ENCODE data around the gene CRIP2.

CRIP2 gene

GRCh38 chr14:105445901-105446845 is 28.4 kb upstream of the CRIP2 start:
- no peak overlapping the region for H3K4me3 ChIP-seq (ENCODE audit: low read length)
- no peak overlapping the region for H3K4me2 ChIP-seq (ENCODE audit: low read length)
- H3K9me3 ChIP-seq (replicated peaks; ENCODE audit: low read length), result no peaks in the 10 kb centered on the region
- H3K36me3 ChIP-seq (ENCODE audit: insufficient read depth, low read length), result peaks cover 46% of the 10 kb centered on the region
- H3K4me1 ChIP-seq (ENCODE audit: control insufficient read depth, insufficient read depth, low read length), result no peaks in the 10 kb centered on the region
- H3K9ac ChIP-seq (ENCODE audit: low read depth, low read length), result no peak overlapping the region
- H3K27me3 ChIP-seq (ENCODE audit: control insufficient read depth, insufficient read depth, low read length), result no peaks in the 10 kb centered on the region

DNA sequence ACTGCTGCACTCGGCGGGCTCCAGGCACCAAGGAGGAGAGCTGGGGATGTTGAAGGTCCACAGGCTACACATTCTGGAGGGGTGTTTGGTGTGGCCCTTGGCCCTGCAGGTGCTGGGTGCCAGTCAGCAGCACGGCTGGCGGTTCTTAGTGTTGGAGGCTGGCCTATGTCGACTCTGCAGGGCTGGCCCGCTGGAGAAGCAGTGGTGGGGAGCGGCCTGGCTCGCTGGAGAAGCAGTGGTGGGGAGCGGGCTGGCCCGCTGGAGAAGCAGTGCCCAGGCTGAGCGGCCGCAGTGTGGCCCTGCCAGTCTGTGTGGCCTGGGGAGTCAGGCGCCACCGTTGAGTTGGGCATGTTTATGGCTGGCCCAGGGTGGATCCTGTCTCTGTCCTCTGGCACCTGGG is 27.6 kb upstream of the CRIP2 start:
- no peak overlapping the region for H3K9ac ChIP-seq (ENCODE audit: low read depth, low read length)
- H3K27me3 ChIP-seq (ENCODE audit: control insufficient read depth, insufficient read depth, low read length), result no peaks in the 10 kb centered on the region
- no peak overlapping the region for H3K4me2 ChIP-seq (ENCODE audit: low read length)

DNA sequence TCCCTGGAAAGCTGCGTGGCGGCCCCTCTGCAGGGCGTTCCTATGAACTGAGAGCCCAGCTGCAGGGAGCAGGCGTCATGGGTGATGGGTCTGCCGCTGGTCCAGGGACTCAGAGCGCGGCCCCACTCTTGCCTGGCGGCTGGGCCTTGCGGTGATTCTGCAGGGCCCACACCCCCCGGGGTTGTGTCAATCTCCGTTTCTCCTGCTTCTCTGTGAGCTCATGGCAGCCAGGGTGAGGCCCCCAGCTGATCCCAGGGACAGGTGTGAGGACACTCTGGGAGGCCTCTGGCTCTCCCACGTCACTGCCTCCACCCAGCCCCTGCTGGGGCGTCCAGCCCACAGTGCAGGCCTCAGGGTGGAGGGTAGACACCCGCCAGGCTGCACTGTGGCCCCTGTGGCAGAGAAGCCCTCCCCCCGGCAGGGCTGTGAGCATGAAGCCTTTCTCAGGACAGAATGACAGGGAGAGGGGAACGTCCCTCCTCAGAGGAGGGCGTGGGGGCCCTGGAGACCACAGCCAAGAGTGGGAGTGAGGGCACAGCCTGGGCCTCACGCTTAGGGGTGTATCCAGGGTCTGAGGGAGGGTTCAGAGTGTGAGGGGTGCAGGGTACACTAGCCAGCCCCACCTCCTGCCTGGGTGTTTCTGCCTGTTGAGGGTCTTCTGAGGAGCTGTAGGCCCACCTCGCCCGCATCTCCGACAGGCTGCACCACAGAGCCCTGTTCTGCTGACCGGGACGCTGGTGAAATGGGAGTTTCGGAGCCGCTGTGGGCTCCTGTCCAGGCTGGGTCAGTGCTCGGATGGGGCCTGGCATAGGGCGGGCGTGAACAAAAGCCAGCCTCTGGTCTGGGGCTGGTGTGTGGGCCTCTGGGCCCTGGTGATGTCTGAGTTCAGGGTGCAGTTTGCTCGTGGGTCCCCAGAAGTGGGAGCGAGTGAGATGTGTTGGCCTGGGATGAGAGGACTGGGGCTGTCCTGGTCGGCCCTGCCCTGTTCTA is 26.7 kb upstream of the CRIP2 start:
- Histone ChIP-seq H3K27me3 (ENCODE audit: control insufficient read depth, insufficient read depth, low read length) (no peaks in the 10 kb centered on the region), H3K9me3 (replicated peaks; ENCODE audit: low read length) (no peaks in the 10 kb centered on the region), H3K36me3 (ENCODE audit: insufficient read depth, low read length) (peaks cover 48% of the 10 kb centered on the region), H3K4me1 (ENCODE audit: control insufficient read depth, insufficient read depth, low read length) (no peaks in the 10 kb centered on the region), H3K4me2 (ENCODE audit: low read length) (no peak overlapping the region), H3K9ac (ENCODE audit: low read depth, low read length) (peak overlapping the region; percentile 57), H3K4me3 (ENCODE audit: low read length) (no peak overlapping the region)

More for the DNA sequence above, 27.6 kb upstream of the CRIP2 start:
- Histone ChIP-seq H3K36me3 (ENCODE audit: insufficient read depth, low read length) (peaks cover 48% of the 10 kb centered on the region), H3K4me1 (ENCODE audit: control insufficient read depth, insufficient read depth, low read length) (no peaks in the 10 kb centered on the region), H3K9me3 (replicated peaks; ENCODE audit: low read length) (no peaks in the 10 kb centered on the region), H3K4me3 (ENCODE audit: low read length) (no peak overlapping the region)

DNA sequence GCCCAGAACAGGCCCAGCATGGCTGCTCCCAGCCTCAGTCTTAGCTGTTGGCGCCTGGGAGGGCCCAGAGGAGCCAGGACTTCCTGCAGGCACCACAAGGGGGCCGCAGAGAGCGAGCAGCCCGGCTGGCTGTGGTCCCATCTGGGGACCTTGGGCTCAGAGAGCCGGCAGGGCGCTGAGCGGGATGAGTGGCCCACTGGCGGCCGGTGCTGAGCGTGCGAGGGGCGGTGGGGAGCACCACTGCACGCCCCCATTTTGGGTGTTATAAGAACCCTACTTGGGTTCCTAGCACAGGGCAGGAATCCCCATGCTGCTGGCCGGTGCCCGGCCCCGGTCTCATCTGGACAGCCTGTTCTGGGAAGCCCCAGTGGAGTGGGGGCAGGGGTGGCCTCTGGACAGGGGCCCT is 25.9 kb upstream of the CRIP2 start:
- peaks cover 49% of the 10 kb centered on the region for H3K36me3 ChIP-seq (ENCODE audit: insufficient read depth, low read length)
- H3K4me3 ChIP-seq (ENCODE audit: low read length), result no peak overlapping the region
- peak overlapping the region; percentile 57 for H3K9ac ChIP-seq (ENCODE audit: low read depth, low read length)
- no peaks in the 10 kb centered on the region for H3K9me3 ChIP-seq (replicated peaks; ENCODE audit: low read length)
- peak overlapping the region; percentile 45 for H3K4me2 ChIP-seq (ENCODE audit: low read length)
- H3K4me1 ChIP-seq (ENCODE audit: control insufficient read depth, insufficient read depth, low read length), result no peaks in the 10 kb centered on the region
- H3K27me3 ChIP-seq (ENCODE audit: control insufficient read depth, insufficient read depth, low read length), result no peaks in the 10 kb centered on the region

DNA sequence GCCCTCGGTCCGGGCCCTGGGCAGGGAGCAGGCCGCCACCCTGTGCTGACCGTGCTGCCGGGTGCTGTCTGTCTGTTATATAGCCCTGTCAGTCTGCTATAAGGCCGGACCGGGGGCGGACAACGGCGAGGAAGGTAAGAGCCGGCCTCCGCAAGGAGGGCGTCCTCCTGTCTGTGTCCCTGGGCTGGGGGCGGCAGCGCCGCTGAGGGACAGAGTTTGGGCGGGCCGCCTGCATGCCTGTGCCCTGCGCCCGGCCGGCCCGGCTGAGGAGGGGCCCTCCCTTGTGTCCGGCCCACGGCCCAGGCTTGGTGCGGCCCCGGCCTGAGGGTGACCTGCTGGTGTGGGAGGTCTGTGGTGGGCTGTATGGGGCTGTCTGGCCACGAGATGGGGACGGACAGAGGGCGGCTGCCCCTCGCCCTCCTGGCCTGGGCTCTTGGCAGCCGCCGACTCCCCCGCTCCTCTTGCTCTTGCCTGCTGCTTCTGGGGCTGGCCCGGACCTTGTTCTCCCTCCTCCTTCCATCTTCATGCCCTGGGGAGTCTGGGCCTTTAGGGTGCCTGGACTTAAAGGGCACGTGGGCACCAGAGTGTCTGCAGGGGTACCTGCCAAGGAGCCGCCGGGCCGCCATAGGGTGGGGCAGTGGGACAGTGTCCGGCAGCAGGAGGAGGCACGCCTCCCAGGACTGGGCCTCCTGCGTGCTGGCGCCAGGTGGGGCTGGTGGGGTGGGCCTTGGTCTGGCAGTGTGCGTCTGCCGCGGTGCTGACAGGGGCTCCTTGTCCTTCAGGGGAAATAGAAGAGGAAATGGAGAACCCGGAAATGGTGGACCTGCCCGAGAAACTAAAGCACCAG is 25.1 kb upstream of the CRIP2 start:
- H3K27me3 ChIP-seq (ENCODE audit: control insufficient read depth, insufficient read depth, low read length), result no peaks in the 10 kb centered on the region
- no peaks in the 10 kb centered on the region for H3K9me3 ChIP-seq (replicated peaks; ENCODE audit: low read length)
- no peak overlapping the region for H3K4me2 ChIP-seq (ENCODE audit: low read length)
- H3K4me1 ChIP-seq (ENCODE audit: control insufficient read depth, insufficient read depth, low read length), result no peaks in the 10 kb centered on the region
- H3K4me3 ChIP-seq (ENCODE audit: low read length), result no peak overlapping the region
- no peak overlapping the region for H3K9ac ChIP-seq (ENCODE audit: low read depth, low read length)
- peaks cover 56% of the 10 kb centered on the region for H3K36me3 ChIP-seq (ENCODE audit: insufficient read depth, low read length)

DNA sequence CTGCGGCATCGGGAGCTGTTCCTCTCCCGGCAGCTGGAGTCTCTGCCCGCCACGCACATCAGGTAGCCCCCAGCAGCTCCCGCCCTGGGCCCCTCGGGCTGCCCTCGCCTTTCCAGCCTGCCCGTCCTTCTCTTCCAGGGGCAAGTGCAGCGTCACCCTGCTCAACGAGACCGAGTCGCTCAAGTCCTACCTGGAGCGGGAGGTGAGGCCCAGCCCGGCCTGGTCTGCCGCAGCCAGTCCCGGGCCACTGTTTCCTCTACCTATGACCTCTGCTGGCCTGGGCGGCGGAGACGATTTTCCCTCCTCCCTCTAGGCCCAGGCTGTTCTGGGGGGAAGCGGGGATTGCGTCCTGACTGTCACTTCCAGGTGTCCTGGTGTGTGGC is 24.5 kb upstream of the CRIP2 start:
- no peak overlapping the region for H3K4me2 ChIP-seq (ENCODE audit: low read length)
- H3K4me3 ChIP-seq (ENCODE audit: low read length), result no peak overlapping the region
- peaks cover 56% of the 10 kb centered on the region for H3K36me3 ChIP-seq (ENCODE audit: insufficient read depth, low read length)
- H3K9ac ChIP-seq (ENCODE audit: low read depth, low read length), result no peak overlapping the region
- no peaks in the 10 kb centered on the region for H3K9me3 ChIP-seq (replicated peaks; ENCODE audit: low read length)
- no peaks in the 10 kb centered on the region for H3K4me1 ChIP-seq (ENCODE audit: control insufficient read depth, insufficient read depth, low read length)
- no peaks in the 10 kb centered on the region for H3K27me3 ChIP-seq (ENCODE audit: control insufficient read depth, insufficient read depth, low read length)

GRCh38 chr14:105450864-105451720 is 23.5 kb upstream of the CRIP2 start:
- Histone ChIP-seq H3K4me2 (ENCODE audit: low read length) (no peak overlapping the region), H3K27me3 (ENCODE audit: control insufficient read depth, insufficient read depth, low read length) (no peaks in the 10 kb centered on the region), H3K9ac (ENCODE audit: low read depth, low read length) (no peak overlapping the region), H3K4me1 (ENCODE audit: control insufficient read depth, insufficient read depth, low read length) (no peaks in the 10 kb centered on the region), H3K4me3 (ENCODE audit: low read length) (no peak overlapping the region), H3K36me3 (ENCODE audit: insufficient read depth, low read length) (peaks cover 57% of the 10 kb centered on the region), H3K9me3 (replicated peaks; ENCODE audit: low read length) (no peaks in the 10 kb centered on the region)

- Histone ChIP-seq H3K27me3 (ENCODE audit: control insufficient read depth, insufficient read depth, low read length) (no peaks in the 10 kb centered on the region), H3K9me3 (replicated peaks; ENCODE audit: low read length) (no peaks in the 10 kb centered on the region), H3K4me1 (ENCODE audit: control insufficient read depth, insufficient read depth, low read length) (no peaks in the 10 kb centered on the region), H3K36me3 (ENCODE audit: insufficient read depth, low read length) (peaks cover 62% of the 10 kb centered on the region), H3K9ac (ENCODE audit: low read depth, low read length) (no peak overlapping the region), H3K4me2 (ENCODE audit: low read length) (no peak overlapping the region), H3K4me3 (ENCODE audit: low read length) (no peak overlapping the region)
Observed at GRCh38 chr14:105452963-105453362, 21.7 kb upstream of the CRIP2 start.

DNA sequence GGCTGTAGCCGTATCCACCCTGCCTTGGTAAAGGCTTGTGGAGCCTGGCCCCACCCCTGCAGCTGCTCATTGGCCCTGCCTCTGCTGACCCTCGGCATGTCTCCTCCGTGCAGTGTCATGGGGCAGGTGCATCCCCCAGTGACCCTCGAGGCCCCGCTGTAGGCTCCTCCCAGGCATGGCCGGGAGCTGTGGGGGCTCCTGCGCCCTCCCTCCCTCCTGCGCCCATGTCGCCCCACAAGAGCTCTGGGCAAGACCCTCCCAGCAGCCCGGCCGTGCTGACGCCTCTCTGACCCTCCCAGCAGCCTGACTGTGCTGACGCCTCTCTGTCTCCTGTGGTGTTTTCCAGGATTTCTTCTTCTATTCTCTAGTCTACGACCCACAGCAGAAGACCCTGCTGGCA is 20.8 kb upstream of the CRIP2 start:
- Histone ChIP-seq H3K9ac (ENCODE audit: low read depth, low read length) (no peak overlapping the region), H3K4me3 (ENCODE audit: low read length) (no peak overlapping the region), H3K9me3 (replicated peaks; ENCODE audit: low read length) (no peaks in the 10 kb centered on the region), H3K4me1 (ENCODE audit: control insufficient read depth, insufficient read depth, low read length) (no peaks in the 10 kb centered on the region), H3K4me2 (ENCODE audit: low read length) (no peak overlapping the region), H3K27me3 (ENCODE audit: control insufficient read depth, insufficient read depth, low read length) (no peaks in the 10 kb centered on the region), H3K36me3 (ENCODE audit: insufficient read depth, low read length) (peaks cover 68% of the 10 kb centered on the region)

DNA sequence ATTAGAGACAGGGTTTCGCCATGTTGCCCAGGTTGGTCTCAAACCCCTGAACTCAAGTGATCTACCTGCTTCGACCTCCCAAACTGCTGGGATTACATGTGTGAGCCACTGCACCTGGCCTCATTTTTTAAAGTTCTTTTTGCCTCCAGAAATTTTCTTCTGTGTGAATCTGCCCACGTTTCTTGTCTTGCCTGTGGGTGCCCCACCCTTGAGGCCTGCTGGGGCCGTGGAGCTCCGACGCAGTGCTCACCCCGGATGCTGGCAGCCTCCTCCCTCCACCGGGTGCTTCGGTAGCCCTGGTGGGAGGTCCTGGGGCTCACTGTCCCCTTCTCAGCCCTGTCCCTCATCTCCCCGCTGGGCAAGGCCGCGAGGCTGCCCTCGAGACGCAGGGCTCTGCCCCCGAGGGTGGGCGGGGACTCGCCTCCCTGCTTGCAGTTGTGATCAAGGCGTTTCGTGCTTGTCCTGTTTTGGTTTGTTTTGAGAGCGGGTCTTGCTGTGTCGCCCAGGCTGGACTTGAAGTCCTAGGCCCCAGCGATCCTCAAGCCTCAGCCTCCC is 19.5 kb upstream of the CRIP2 start:
- Histone ChIP-seq H3K4me2 (ENCODE audit: low read length) (no peak overlapping the region), H3K4me1 (ENCODE audit: control insufficient read depth, insufficient read depth, low read length) (no peaks in the 10 kb centered on the region), H3K27me3 (ENCODE audit: control insufficient read depth, insufficient read depth, low read length) (no peaks in the 10 kb centered on the region), H3K9me3 (replicated peaks; ENCODE audit: low read length) (no peaks in the 10 kb centered on the region), H3K4me3 (ENCODE audit: low read length) (no peak overlapping the region), H3K9ac (ENCODE audit: low read depth, low read length) (no peak overlapping the region), H3K36me3 (ENCODE audit: insufficient read depth, low read length) (peaks cover 60% of the 10 kb centered on the region)

All from skeletal muscle satellite cell (primary cell).